DMS114 treated with DMSO at 0.1 percent for 48 hours (cell line): ENCODE data around the gene MFAP4.

ENCODE experiments used
- DNase-seq: peaks from one replicate; lab custom pipeline; 2025; ENCODE audit not compliant: unreplicated experiment; lab: John Stamatoyannopoulos, UW

Gene MFAP4

GRCh38 chr17:19410091-19410490 is 23.1 kb upstream of the MFAP4 start:
- DNase-seq, result no peak

- DNase-seq, result no peak
Observed at GRCh38 chr17:19409509-19409908, 22.5 kb upstream of the MFAP4 start.

GRCh38 chr17:19409066-19409465 is 22.1 kb upstream of the MFAP4 start:
- DNase-seq, result no peak

GRCh38 chr17:19408346-19408710 is 21.3 kb upstream of the MFAP4 start:
- no peak for DNase-seq

- no peak for DNase-seq
Observed at GRCh38 chr17:19407601-19408345, 20.8 kb upstream of the MFAP4 start.

GRCh38 chr17:19405114-19405513 is 18.1 kb upstream of the MFAP4 start:
- no peak for DNase-seq

GRCh38 chr17:19404264-19404663 is 17.3 kb upstream of the MFAP4 start:
- no peak for DNase-seq

GRCh38 chr17:19403021-19403420 is 16.0 kb upstream of the MFAP4 start:
- no peak for DNase-seq

GRCh38 chr17:19402171-19402570 is 15.2 kb upstream of the MFAP4 start:
- DNase-seq, result no peak

GRCh38 chr17:19401321-19402010 is 14.5 kb upstream of the MFAP4 start:
- DNase-seq, result no peak

GRCh38 chr17:19399750-19400450 is 12.9 kb upstream of the MFAP4 start:
- no peak for DNase-seq

- no peak for DNase-seq
Observed at GRCh38 chr17:19398301-19399181, 11.6 kb upstream of the MFAP4 start.

- DNase-seq, result no peak
Observed at GRCh38 chr17:19397556-19398041, 10.6 kb upstream of the MFAP4 start.

GRCh38 chr17:19392303-19392702 is 5.3 kb upstream of the MFAP4 start:
- DNase-seq, result no peak

GRCh38 chr17:19391432-19391831 is 4.4 kb upstream of the MFAP4 start:
- no peak for DNase-seq

GRCh38 chr17:19390951-19391350 is 4.0 kb upstream of the MFAP4 start:
- DNase-seq, result no peak

GRCh38 chr17:19388791-19389785 is 2.1 kb upstream of the MFAP4 start:
- no peak for DNase-seq

- DNase-seq, result no peak
Observed at GRCh38 chr17:19387921-19388521, 1.0 kb upstream of the MFAP4 start.
